GM10266 (cell line): ENCODE measurements around the gene ALDH1L1.

Source experiments
- DNase-seq: peaks from one replicate; pipeline ENCODE4 v3.0.0; 2012; ENCODE audit errors: extremely low spot score
- TF ChIP-seq, protein P1 (sequence below): IDR thresholded peaks from 2 replicates; pipeline ENCODE4 v1.5.1; 2012; ENCODE audit warnings: mild to moderate bottlenecking, low read depth; ENCODE audit not compliant: control insufficient read depth, insufficient read depth; ENCODE audit errors: missing control alignments

The ALDH1L1 gene

DNA sequence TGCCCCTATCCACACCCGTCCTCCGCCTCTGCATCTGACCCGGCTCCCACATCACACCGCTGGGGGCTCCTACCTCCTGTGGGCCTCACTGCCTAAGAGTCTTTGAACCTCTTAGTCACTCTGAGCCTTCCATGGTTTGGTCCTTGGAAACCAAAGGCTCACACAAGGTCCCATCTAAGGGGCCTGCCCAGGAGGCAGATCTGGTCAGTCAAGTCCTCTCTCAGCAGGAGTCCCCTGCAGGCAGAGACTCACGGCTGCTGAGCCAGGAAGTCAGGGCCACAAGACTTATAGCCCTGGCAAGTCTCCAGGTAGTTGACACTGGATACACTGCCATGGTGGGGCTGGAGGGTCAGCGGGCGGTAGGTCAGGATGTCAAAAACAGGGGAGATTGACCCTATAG, 31.2 kb upstream of the ALDH1L1 start:
- TF ChIP-seq, protein P1, sequence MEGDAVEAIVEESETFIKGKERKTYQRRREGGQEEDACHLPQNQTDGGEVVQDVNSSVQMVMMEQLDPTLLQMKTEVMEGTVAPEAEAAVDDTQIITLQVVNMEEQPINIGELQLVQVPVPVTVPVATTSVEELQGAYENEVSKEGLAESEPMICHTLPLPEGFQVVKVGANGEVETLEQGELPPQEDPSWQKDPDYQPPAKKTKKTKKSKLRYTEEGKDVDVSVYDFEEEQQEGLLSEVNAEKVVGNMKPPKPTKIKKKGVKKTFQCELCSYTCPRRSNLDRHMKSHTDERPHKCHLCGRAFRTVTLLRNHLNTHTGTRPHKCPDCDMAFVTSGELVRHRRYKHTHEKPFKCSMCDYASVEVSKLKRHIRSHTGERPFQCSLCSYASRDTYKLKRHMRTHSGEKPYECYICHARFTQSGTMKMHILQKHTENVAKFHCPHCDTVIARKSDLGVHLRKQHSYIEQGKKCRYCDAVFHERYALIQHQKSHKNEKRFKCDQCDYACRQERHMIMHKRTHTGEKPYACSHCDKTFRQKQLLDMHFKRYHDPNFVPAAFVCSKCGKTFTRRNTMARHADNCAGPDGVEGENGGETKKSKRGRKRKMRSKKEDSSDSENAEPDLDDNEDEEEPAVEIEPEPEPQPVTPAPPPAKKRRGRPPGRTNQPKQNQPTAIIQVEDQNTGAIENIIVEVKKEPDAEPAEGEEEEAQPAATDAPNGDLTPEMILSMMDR = no peak
- no peak for DNase-seq

DNA sequence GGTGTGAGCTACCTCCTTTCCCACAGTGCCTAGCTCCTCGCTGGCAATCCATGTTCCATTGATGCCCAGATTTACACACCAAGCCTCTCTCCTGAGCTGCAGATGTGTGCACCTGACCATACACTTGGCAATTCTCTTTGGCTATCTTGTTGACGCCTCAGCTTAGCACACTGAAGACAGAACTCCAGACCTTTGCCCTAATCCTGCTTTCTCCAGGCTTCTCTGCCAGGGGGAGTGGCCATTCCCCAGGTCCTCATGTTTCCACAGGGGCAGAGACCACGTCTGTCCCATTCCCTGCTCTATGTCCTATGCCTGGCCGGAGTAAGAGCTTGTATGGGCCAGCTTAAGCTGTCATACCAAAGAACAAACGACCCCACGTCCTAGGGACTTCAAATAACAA, 30.2 kb upstream of the ALDH1L1 start:
- DNase-seq = no peak
- TF ChIP-seq, protein P1 = no peak

DNA sequence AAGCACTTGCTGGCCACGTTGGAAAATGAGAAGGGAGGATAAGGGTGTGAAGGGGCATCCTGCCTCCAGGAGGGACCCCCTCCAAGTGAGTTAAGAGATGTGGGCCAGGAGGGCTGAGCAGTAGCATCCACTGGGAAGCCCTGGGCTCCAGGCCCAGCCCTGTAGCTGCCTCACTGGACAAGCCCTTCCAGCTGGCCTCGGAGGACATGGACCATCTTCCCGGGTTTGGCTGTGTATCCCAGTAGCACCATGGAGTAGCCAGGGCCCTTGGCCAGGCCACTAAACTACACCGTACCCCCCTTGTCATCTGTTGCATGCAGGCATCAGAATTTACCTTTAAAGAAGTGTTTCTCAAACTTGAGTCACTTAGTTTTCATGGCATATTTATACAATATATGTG, 29.4 kb upstream of the ALDH1L1 start:
- TF ChIP-seq, protein P1 = no peak
- no peak for DNase-seq

DNA sequence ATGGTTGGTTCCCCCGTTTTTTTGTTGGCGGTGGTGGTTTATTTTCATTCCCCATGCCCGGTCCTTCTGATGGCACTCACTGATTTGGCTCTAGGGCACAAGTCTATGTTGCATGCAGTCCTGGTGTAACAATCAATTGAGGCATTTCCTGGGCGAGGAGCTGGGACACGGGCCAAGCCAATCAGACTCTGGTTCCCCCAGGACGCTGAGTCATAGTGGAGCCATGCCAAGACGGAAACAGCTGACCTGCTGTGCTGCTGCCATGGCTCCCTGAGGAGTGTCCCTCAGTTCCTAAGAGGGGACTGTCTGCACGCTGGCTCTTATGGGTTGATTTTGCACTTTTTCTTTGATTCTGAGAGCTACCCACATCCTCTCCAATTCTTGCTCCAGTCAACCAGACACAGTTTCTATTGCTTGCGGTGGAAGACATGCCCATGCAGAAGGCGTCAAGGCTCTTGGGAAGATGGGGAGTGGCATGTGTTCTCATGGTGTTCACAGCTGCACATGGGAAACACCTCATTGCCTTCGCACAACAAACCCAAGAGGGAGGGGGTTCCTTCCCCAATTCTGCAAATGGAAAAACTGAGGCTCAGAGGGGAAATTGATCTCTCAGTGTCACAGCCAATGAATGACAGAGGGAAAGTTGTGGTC, 28.3 kb upstream of the ALDH1L1 start:
- DNase-seq = no peak
- TF ChIP-seq, protein P1 = no peak

DNA sequence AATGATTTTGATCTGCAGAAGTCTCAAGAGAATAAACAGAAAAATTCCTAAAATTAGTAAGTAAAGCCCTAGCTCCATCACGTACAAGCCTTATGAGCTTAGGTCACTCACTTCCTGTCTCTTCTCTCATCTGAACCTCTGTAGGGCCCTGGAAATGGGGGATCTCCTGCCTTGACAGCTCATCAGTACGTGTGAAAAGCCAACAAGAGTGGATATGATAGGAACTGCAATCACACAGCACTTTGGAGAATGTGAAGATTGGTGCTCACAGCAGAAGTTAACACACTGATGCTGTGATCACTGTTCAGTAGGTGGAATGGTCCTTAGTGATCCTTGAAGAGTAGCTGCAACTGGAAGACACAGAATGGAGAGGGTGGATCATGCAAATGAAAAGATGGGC, 27.8 kb upstream of the ALDH1L1 start:
- TF ChIP-seq, protein P1 = no peak
- no peak for DNase-seq

DNA sequence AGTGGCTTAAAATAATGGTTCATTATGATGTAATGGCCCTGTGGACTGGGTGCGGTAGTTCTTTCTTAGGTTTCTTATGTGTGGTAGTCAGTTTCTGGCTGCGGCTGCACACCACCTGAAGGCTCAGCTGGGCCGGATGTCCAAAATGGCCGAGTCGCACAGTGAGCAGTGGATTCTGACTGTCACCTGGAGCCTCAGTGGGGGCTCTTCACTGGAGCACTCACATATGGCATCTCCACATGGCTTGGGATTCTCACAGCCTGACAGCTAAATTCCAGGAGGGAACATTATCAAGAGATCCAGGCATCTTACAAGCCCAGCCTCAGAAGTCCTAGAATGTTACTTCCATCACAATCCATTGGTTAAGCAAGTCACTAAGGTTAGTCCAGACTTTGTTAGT, 26.8 kb upstream of the ALDH1L1 start:
- no peak for DNase-seq
- TF ChIP-seq, protein P1 = no peak

DNA sequence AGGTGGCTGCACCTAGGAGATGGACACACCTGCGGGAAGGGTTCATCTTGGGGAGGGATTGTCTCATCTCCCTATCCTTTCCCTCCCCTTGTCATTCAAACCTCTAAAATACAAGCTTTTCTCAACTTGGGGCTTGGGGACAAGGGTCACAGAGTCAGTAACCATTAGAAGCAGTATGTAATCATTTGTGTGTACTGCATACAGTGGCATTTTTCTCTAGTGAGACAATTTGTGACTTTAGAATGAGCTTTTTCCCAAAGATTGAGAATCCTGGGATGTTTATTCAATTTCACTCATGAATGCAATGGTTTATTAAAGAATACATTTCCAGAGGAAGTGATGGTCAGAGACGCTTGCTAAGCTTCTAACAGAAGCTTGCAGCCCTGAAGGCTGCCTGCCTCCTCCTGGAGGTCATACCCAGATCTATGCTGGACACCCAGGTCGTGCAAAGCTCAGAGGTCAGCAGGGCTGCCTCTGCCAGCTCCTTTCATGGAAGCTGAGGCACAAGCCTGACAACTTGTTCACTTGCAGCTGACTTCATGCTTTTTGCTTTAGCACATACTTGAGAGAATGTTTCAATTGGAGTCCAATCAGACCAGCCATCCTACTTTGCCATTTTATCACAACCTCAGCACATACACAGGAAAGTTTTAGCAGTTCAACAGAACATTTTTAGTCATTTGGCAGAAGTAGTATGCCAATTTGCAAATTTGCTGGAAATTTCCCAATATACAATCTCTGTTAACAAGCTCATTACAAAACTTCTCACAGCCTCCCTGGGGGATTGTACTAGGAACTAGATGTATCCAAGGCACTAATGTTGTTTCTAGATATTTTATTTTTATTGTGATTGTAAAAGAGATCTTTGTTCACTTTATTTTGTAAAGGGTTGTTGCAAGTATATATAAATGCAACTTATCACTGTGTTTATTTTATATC, 25.6 kb upstream of the ALDH1L1 start:
- DNase-seq = no peak
- TF ChIP-seq, protein P1 = no peak
